ENCODE data around the gene RPH3AL. TPM values are rescaled to one million over a fixed set of nuclear protein-coding genes. Genes with fewer than 3 reads are reported as not detected.
"Not testable (repeated sequence)": the region's sequence is repeated elsewhere in the genome, so short reads cannot be mapped to it uniquely, and the experiment has no call there.

The RPH3AL gene
- total RNA-seq, 1 experiment from 2014 or later = 26.0 TPM

DNA sequence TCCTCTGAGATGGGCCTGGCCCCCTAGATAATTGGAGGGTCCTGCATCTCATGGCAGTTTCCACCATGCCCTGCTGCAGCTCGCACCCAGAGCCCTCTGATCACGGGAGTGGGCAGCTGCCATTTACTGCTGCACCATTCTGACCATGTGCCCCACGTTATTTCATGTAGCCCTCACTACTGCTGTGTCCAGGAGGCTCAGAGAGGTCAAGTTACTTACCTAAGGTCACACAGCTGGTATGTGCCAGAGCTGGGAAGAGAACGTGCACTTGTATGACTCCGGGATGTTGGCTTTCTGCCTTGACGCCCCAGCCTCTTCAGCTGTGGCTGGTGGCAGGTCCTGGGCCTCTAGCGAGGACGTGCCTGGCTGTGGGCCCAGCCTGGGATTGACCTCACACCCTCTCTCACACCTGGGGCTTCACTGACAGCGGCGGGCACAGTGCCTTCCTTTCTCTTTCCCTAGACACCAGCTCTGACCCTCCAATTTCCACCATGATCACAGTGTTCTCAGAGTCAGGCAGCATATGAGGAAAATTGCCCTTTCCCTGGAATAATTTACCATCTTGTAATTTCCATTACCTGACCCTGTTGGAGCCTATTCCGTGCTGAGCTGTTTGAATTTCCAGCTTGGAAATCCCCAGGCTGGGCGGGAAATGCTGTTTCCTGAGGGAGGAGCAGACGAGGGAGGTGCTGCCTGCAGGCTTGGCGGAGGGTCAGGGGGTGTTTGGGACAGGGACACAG lies 152.6 kb downstream of the RPH3AL start:
- DNase-seq = no peak
- TF ChIP-seq CTCF (conservative IDR thresholded peaks at IDR 0.05) = no peak
- TF ChIP-seq EZH2 (IDR thresholded peaks at IDR 0.05; ENCODE audit: low read depth) = no peak
- Histone ChIP-seq H3K9me3 (ENCODE audit: insufficient read depth, low read depth) (no peaks in the 10 kb centered on the region), H2AFZ (no peak overlapping the region), H3K4me1 (replicated peaks; ENCODE audit: insufficient read depth) (no peaks in the 10 kb centered on the region), H3K79me2 (ENCODE audit: low read depth) (no peaks in the 10 kb centered on the region), H3K4me2 (no peak overlapping the region), H3K36me3 (ENCODE audit: low read depth) (no peaks in the 10 kb centered on the region), H3K27me3 (ENCODE audit: insufficient read depth, low read depth) (peaks cover 79% of the 10 kb centered on the region), H3F3A (ENCODE audit: insufficient read depth, low read depth) (no peaks in the 10 kb centered on the region), H4K20me1 (ENCODE audit: insufficient read depth) (0 out of 2 replicates have a peak, but pooled peaks cover 3% of the 10 kb centered on the region), H3K4me3 (no peak overlapping the region), H3K9me2 (ENCODE audit: insufficient read depth) (no peaks in the 10 kb centered on the region), H3K27ac (no peak overlapping the region)
- POLR2A ChIA-PET (ENCODE audit: unreplicated experiment) = no interaction called here
- CTCF ChIA-PET = no interaction called here
- intact Hi-C loops (cut with micrococcal nuclease; ENCODE audit: unreplicated experiment) = no loop called here
- BruUV-seq (replicated peaks) = no TSS peak

GRCh38 chr17:199191-199604 lies 153.4 kb downstream of the RPH3AL start:
- ChIA-PET POLR2A (ENCODE audit: unreplicated experiment) (no interaction called here), CTCF (no interaction called here)
- Histone ChIP-seq H3K4me1 (replicated peaks; ENCODE audit: insufficient read depth) (no peaks in the 10 kb centered on the region), H3K9me3 (ENCODE audit: insufficient read depth, low read depth) (no peaks in the 10 kb centered on the region), H3K27me3 (ENCODE audit: insufficient read depth, low read depth) (peaks cover 82% of the 10 kb centered on the region), H3K9me2 (ENCODE audit: insufficient read depth) (no peaks in the 10 kb centered on the region), H3K79me2 (ENCODE audit: low read depth) (no peaks in the 10 kb centered on the region), H3K36me3 (ENCODE audit: low read depth) (no peaks in the 10 kb centered on the region), H3K27ac (no peak overlapping the region), H3K4me2 (no peak overlapping the region), H3K4me3 (no peak overlapping the region), H3F3A (ENCODE audit: insufficient read depth, low read depth) (no peaks in the 10 kb centered on the region), H2AFZ (no peak overlapping the region), H4K20me1 (ENCODE audit: insufficient read depth) (0 out of 2 replicates have a peak, but pooled peaks cover 3% of the 10 kb centered on the region)
- no peak for TF ChIP-seq CTCF (conservative IDR thresholded peaks at IDR 0.05)
- no peak for TF ChIP-seq EZH2 (IDR thresholded peaks at IDR 0.05; ENCODE audit: low read depth)
- no peak for DNase-seq
- intact Hi-C loops (cut with micrococcal nuclease; ENCODE audit: unreplicated experiment) = no loop called here
- BruUV-seq (replicated peaks) = no TSS peak

- H3K9me3 ChIP-seq (ENCODE audit: insufficient read depth, low read depth); POLR2A ChIA-PET (ENCODE audit: unreplicated experiment): not testable (repeated sequence)
These were observed 154.4 kb downstream of the RPH3AL start for GRCh38 chr17:198225-198624.

More at GRCh38 chr17:198225-198624, 154.4 kb downstream of the RPH3AL start:
- H3K4me1 ChIP-seq (replicated peaks; ENCODE audit: insufficient read depth); H3K9me2 ChIP-seq (ENCODE audit: insufficient read depth); H3K27ac ChIP-seq; H3F3A ChIP-seq (ENCODE audit: insufficient read depth, low read depth); BruUV-seq (replicated peaks); H3K4me3 ChIP-seq; intact Hi-C loops (cut with micrococcal nuclease; ENCODE audit: unreplicated experiment); H2AFZ ChIP-seq; H4K20me1 ChIP-seq (ENCODE audit: insufficient read depth); H3K36me3 ChIP-seq (ENCODE audit: low read depth); CTCF ChIA-PET; H3K79me2 ChIP-seq (ENCODE audit: low read depth); DNase-seq; H3K4me2 ChIP-seq: not testable (repeated sequence)
- H3K27me3 ChIP-seq (ENCODE audit: insufficient read depth, low read depth) = peaks cover 85% of the 10 kb centered on the region
